Stimulated activated CD4-positive, alpha-beta T cell treated with anti-CD3 and anti-CD28 coated beads, Interleukin-2, amount 100 ng/mL, for 24 hours (primary cell): ENCODE data around the gene DOCK11.

Experiments
- DNase-seq, 2 donors: peaks; one replicate each; pipeline ENCODE4 v3.0.0-alpha.2; 2020

Gene DOCK11

DNA sequence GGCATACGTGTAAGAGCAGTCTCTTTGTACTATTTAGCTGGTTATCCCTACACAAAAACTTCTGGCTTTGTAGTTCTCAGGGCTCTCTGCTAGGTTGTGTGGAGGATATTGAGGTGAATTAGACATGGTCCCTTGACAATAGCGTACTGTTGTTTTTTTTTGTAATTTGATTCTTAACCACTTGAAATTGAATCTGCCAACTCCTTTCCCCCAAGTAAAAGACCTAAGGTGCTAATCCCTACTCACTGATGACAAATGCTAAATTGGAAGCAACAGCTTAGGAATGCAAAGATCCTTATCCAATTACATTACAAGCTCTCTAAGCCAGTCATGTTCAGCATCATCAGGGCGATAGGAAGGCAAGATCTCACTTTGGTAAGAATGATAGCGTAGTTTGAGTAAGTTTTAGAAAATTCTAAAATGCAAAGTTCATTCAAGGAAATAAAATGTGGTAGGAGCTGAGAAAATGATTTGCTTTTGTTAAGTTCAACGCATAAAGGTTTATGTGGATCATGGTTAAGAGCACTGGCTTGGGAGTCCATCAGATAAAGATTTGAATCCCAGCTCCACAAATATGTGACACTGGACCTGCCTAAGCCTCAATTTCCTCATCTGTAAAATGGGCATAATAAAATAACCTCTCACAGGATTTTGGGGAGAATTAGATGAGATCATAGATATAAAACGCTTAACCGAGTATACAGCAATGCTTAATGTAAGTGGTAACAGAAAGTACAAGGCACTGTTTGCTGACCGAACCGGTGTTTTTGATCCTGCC, 39.3 kb downstream of the DOCK11 start:
- no peak for DNase-seq

- no peak for DNase-seq
Measured at GRCh38 chrX:118536204-118536603, 40.6 kb downstream of the DOCK11 start.

DNA sequence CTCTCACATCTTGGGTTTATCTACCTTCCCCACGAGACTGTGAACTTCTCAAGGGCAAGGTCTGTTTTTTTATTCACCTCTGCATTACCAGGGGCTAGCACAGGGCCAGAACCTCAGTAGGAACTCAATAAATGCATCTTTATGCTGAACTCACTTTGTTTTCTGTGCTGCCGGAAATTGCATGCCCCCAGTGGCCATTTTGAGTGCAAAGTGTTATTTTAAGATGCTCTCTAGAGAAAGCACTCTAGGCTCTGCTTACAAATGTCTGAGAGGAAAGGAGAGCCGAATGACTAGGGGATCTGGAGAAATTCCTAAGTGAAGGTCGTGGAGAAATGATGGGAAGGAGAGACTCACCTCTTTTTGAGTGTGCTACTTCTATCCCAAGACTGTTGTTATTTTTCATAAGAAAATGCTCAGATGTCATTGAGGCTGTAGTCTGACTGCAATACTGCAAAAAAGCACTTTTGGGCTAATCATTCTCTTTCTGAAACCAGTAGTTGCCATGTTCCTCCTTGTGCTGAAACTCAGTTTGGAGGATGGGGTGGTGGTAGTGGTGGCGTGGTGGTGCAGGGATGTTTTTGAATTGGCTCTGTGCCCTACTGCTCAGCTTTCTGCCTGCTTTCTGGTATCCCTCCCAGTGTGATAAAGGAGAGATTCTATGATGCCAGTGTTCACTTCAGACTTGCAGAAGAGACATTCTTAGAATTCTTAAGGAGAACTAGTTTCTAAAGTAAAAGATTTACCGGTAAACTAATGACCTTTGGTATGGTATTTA, 41.3 kb downstream of the DOCK11 start:
- peak; percentile 22 to 39 for DNase-seq

GRCh38 chrX:118538386-118538785, 42.8 kb downstream of the DOCK11 start:
- no peak for DNase-seq

DNA sequence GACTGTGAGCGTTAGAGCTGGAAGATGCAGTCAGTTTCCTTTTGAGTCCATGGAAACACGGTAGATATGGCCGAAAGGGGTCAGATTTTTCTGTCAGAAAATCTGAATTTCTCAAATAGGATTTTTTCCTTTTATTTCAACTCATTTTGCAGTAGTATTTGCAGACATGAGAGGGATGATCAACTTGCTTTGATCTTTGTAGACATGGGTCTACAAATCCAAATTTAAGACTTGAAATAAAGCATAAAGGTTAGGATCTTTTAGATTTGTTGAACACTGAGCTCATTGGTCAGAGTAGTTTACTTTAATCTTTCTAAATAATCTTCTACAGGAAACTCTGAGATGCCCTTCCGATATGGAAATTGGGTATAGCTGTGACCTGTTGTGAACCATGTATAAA, 44.7 kb downstream of the DOCK11 start:
- DNase-seq = no peak

DNA sequence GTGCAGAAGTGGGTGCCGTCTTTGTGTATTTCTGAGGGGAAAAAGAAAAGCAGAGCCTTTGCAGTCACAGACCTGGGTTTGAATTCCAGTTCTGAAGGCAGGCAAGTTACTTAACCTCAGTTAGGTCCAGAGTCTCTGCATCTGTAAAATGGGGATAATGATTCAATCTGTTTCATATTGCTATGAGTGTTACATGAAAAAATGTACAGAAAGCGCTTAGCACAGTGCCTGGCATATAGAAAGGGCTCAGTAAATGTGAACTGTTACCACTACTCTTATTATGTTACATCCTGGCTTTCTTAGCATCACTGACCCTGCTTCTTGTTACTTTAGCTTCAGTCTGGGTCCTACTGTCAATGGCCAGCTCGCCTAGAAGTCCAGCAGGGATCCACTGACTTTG, 45.9 kb downstream of the DOCK11 start:
- DNase-seq = no peak

DNA sequence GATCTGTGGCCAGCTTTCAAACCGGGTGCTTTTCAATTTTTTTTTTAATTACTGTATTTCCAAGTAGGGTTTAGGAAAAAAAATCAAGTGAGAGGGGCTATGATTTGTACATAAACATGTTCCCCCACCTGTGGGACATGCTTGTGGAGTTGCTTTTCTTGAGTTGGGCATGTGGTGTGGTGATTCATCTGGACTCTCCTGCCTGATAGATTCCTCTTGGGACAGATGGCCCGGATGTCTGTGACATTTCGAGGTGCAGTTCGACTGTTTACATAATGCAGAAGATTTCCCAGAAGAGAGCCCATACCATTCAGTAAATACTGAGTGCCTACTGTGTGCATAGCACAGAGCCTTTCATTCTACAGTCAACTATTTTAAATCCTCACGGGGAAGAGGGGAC, 49.9 kb downstream of the DOCK11 start:
- no peak for DNase-seq

DNA sequence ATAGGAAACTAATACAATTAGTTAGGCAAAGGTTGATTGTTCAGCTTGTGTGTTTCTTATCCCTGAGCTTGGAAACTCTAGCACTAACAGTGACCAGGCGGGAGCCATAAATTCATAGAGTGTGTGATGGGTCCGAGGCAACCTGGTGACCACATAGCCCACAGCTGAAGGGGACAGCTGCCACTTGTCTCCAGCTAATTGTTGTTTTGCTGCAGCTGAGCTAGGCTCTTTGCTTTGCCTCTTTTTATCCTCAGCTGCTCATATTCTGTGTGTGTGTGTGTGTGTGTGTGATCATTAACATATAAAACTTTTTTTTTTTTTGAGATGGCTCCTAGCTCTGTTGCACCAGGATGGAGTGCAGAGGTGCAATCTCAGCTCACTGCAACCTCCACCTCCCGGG, 53.2 kb downstream of the DOCK11 start:
- no peak for DNase-seq

- DNase-seq = no peak
Measured at GRCh38 chrX:118550792-118551191, 55.2 kb downstream of the DOCK11 start.

DNA sequence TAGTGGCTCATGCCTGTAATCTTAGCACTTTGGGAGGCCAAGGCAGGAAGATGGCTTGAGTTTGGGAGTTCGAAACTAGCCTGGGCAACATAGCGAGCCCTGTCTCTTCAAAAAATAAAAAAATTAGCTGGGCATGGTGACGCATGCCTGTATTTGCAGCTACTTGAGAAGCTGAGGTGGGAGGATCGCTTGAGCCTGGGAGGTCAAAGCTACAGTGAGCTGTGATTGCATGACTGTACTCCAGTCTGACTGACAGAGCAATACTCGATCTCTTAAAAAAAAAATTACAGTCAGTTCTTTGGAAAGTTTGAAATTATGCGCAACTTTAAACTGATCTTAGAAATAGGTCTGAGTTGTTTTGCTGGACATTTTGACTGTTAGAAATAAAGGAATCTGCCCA, 55.8 kb downstream of the DOCK11 start:
- DNase-seq = no peak

- no peak for DNase-seq
Measured at GRCh38 chrX:118552121-118552900, 56.7 kb downstream of the DOCK11 start.

DNA sequence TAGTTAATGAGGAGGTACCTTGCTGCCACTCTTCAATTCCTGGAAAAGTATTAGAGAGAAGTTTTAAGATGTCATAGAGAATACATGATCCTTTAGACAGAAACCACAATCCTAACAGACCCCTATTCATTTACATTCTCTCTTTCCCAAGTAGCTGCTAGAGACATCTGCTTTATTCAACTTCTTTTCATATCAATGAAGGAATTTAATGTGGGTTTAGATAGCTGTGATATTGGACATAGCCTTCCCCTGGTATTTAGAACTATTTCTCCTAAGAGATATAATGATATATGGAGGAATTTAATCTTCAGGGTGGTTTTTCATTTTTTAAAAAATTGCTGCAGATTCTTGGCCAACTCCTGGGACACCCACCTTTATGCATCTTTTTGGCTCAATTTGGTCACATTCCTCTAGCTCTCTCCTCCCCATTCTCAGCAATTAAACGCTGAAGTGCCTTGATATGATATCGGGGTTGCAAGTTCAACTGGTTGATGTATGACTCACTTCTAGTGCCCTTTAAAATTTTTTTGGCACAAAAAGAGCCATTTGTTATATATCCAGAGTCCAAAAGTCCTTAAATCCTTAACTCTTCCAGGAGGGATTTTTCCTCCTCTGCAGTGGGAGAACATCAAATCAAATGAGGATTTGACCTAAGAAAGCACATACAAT, 57.6 kb downstream of the DOCK11 start:
- DNase-seq = no peak

DNA sequence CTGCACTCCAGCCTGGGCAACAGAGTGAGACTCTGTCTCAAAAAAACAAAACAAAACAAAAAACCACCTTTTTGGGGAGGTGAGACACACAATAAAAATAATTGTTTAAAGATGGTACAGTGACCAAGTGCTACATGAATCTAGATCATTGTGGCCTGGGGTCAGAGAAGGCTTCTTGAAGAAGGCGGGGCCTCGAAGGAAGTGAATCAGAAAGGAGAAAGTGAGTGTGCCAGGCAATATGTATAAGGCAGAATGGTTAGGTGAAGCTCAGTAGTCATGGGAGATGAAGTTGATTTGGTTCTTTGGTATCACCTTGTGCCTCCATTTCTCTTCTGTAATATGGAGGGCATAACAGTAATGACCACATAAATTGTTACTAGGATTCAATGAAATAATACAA, 58.9 kb downstream of the DOCK11 start:
- DNase-seq = no peak

GRCh38 chrX:118558926-118559325, 63.3 kb downstream of the DOCK11 start:
- DNase-seq = no peak

DNA sequence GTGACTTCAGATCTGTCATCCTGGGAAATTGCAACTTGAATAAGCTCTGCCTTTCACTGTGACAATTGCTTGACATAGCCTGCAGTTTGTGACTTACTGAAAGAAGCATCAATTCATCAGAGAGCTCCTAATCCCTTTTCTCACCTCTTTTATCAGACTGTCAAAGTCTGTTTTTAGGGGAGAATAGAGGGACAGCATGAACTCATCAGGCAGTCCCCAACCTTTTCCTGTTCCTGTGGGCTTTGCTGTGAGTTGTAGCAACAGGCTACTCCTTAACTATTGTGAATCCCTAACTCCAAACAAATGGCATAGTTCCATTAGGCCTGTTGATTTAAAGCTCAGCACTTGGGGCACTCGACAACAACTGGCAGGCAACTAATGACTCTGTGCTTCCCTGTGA, 64.9 kb downstream of the DOCK11 start:
- no peak for DNase-seq

- no peak for DNase-seq
Measured at GRCh38 chrX:118562582-118563164, 67.1 kb downstream of the DOCK11 start.

- DNase-seq = no peak
Measured at GRCh38 chrX:118564498-118564897, 68.9 kb downstream of the DOCK11 start.

- DNase-seq = no peak
Measured at GRCh38 chrX:118565853-118566252, 70.2 kb downstream of the DOCK11 start.

DNA sequence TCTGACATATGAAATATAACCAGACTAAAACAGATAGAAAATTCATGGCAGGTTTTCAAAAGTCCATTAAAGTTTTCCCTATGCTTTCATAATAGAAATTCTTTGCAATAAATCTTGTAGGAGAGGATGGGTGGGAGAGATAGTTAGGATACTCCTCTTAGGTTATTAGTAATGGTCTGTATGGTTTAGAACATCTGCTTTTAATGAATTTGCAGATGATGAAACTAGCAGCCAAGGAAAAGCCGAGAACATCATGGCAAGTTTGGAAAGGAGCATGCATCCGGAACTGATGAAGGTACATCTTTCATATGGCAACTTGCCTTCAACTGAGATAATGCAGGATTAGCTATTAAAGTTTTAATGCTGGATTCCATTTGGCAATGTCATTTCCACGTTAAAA, 70.7 kb downstream of the DOCK11 start:
- DNase-seq = no peak

- DNase-seq = no peak
Measured at GRCh38 chrX:118569676-118570075, 74.1 kb downstream of the DOCK11 start.

- DNase-seq = no peak
Measured at GRCh38 chrX:118570209-118570608, 74.6 kb downstream of the DOCK11 start.

DNA sequence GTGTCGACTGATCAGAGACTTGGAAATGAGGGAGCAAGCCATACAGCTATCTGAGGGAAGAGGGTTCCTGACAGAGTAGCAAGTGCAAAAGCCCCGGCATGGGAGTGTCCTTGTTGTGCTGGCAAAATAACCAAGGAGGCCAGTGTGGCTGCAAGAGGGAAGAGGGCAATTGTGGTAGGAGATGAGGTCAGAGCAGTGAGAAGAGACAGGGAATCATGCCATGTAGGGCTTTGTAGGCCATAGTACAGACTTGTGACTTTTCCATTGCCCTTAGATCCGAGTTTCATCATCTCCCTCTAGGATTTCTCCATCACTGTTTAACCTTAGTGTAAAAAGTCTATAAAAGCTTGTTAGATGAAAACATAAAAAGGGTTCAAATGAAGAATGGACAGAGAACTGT, 76.2 kb downstream of the DOCK11 start:
- DNase-seq = no peak

DNA sequence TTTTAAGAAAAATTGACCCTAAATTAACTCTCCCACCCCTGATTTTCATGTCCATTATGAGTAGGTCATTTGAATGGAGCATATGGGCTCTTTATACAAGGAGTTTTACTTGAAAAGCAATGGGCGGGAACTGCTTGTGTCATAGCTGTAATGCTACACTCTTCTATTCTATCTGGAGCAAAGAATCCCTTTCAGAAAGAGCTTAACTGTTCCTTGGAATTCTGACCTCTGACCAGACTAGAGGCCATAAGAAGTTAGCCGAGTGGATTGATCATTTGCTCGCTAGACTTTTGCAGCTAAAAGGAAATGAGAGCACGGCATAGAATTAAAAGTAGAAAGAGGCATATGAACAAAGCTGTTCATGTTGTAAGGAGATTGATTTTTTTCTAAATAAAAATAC, 79.1 kb downstream of the DOCK11 start:
- DNase-seq = no peak
